ENCODE results near the gene EOLA1.
"Not testable (repeated sequence)": the region's sequence is repeated elsewhere in the genome, so short reads cannot be mapped to it uniquely, and the experiment has no call there.

Gene EOLA1

DNA sequence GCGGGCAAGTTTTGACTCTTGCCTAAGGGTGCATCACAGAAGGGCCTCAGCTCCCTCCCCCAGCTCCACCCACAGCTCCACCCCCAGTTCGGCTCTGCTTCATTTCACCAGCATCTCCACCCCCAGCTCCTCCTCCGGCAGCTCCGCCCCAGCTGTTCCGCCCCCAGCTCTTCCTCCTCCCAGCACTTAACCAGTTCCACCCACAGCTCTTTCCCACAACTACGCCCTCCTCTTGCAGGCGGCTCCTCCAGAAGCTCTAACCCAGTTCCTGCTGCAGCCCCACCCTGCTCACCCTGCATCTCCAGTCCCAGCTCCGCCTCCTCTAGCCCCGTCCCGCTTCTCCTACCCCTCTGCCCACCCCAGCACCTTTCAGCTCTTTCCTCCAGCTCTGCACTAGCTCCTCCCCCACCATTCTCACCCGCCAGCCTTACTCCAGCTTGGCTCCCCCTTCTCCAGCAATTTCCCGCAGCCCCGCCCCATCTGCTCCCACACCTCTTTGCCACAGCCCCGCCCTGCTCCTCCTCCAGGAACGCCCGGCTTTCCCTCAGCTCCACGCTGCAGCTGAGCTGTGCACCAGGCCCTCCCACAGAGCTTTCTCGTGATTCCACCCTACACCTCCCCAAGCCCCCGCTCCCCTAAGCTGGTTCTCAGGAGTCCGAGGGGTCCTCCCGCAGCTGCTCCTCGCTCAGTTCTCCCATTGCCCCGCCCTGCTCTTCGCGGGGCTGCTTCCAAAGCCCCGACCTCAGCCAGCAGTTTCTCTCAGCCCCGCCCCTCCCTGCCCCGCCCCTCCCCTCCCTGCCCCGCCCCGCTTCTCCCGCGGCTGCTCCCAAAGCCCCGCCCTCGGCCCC, 1.3 kb upstream of the EOLA1 start:
- DNase-seq (ENCODE audit: low read depth): peak; percentile 80
- in situ Hi-C loops (cut with HindIII; ENCODE audit: low sequenced_read_pairs): no loop called here

DNA sequence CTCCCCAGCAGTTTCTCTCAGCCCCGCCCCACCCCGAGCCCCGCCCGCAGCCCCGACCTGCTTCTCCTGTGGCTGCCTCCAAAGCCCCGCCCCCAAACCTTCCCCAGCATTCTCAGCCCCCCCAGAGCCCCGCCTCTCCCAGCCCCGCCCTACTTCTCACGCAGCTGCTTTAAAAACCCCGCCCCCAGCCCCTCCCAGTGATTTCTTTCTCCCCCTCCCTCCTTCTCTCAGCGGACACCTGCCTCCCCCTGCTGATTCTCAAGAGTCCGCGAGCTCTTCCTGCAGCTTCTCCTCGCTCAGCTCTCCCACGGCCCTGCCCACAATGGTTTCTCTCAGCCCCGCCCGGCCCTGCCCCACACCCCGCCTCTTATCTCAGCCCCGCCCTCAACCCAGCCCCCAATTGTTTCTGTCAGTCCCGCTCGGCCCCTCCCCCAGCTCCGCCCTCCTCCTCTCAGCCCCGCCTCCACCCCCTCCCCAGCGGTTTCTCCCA, 636 bp upstream of the EOLA1 start:
- TF ChIP-seq, protein P1, sequence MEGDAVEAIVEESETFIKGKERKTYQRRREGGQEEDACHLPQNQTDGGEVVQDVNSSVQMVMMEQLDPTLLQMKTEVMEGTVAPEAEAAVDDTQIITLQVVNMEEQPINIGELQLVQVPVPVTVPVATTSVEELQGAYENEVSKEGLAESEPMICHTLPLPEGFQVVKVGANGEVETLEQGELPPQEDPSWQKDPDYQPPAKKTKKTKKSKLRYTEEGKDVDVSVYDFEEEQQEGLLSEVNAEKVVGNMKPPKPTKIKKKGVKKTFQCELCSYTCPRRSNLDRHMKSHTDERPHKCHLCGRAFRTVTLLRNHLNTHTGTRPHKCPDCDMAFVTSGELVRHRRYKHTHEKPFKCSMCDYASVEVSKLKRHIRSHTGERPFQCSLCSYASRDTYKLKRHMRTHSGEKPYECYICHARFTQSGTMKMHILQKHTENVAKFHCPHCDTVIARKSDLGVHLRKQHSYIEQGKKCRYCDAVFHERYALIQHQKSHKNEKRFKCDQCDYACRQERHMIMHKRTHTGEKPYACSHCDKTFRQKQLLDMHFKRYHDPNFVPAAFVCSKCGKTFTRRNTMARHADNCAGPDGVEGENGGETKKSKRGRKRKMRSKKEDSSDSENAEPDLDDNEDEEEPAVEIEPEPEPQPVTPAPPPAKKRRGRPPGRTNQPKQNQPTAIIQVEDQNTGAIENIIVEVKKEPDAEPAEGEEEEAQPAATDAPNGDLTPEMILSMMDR (IDR thresholded peaks at IDR 0.05; ENCODE audit: low read depth, low read length, missing control alignments): no peak
- peak; percentile 70 for DNase-seq (ENCODE audit: low read depth)
- in situ Hi-C loops (cut with HindIII; ENCODE audit: low sequenced_read_pairs): no loop called here
- peak overlapping the region; percentile 68 for H3K4me3 ChIP-seq (ENCODE audit: low read depth, low read length)

More for the DNA sequence above, 1.3 kb upstream of the EOLA1 start:
- TF ChIP-seq, protein P1 (IDR thresholded peaks at IDR 0.05; ENCODE audit: low read depth, low read length, missing control alignments): no peak
- peak overlapping the region; percentile 45 for H3K4me3 ChIP-seq (ENCODE audit: low read depth, low read length)

DNA sequence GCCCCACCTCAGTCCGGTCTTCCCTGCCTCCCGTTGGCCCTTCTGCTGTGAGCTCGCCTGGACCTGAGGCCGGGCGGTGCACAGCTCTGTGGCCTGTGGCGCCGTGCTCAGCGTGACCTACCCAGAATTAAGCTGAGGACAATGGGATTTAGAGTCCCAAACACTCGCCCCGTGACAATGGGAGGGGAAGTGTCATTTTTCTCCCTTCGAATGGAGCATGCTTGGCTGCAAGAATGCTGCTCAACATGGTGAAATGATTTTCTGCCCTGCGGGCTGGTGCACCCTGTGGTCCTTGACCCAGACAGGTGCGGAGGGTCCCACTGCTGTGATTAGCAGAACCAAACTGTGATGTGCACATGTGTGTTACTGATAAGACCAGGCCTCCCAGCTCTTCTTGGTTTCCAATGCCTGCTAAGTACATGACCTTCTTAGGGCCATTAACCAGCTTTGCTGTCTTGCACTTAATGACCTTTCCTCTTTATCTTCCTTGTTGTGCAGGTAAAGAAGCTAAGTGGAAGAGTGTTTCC, 772 bp downstream of the EOLA1 start:
- in situ Hi-C loops (cut with HindIII; ENCODE audit: low sequenced_read_pairs): no loop called here
- no peak for DNase-seq (ENCODE audit: low read depth)
- TF ChIP-seq, protein P1 (IDR thresholded peaks at IDR 0.05; ENCODE audit: low read depth, low read length, missing control alignments): no peak
- peak overlapping the region; percentile 68 for H3K4me3 ChIP-seq (ENCODE audit: low read depth, low read length)

DNA sequence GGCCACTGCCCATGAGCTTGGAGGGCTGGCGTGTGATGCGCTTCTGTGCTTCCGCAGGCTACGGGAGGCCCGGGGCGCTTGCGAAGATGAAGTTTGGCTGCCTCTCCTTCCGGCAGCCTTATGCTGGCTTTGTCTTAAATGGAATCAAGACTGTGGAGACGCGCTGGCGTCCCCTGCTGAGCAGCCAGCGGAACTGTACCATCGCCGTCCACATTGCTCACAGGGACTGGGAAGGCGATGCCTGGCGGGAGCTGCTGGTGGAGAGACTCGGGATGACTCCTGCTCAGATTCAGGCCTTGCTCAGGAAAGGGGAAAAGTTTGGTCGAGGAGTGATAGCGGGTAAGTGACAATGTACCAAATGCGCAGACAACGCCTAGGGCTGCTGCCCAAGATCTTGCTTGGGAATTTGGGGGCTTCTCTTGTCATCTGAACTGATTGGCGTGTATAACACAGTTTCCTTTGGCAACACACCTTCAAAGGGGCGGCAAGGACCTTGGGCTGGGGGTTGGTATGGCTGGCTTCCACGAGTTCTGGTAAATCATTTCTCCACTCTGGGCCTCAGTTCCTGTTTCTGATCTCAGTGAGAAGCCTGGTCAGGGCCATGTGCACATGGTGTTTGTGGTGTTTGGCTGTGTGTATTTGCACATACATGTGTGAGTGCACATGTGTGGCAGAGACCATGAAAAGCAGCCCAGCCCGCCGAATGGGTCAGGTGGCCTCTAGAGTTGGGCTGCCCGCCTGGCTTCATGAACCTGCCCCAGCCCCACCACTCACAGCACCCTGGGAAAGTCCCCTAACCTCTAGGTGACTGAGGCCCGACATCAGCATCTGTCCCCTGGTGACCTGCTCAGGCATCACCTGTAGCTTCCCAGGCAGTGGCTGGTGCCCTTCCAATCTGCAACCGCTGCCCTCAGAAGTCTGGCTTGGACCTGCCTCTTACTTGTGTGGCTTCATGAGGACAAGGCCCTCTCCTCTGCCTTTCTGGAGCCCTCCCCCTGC, 5.0 kb downstream of the EOLA1 start:
- H3K4me3 ChIP-seq (ENCODE audit: low read depth, low read length); in situ Hi-C loops (cut with HindIII; ENCODE audit: low sequenced_read_pairs); DNase-seq (ENCODE audit: low read depth): not testable (repeated sequence)

DNA sequence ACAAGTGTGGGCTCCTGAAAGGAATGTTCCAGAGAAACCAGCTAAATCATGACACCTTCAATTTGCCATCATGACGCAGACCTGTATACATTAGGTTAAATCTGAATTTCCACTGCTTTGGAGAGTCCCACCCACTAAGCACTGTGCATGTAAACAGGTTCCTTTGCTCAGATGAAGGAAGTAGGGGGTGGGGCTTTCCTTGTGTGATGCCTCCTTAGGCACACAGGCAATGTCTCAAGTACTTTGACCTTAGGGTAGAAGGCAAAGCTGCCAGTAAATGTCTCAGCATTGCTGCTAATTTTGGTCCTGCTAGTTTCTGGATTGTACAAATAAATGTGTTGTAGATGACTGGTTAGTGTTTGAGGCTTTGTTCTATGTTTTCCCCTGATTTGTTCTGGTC, 6.2 kb downstream of the EOLA1 start:
- in situ Hi-C loops (cut with HindIII; ENCODE audit: low sequenced_read_pairs); DNase-seq (ENCODE audit: low read depth); H3K4me3 ChIP-seq (ENCODE audit: low read depth, low read length): not testable (repeated sequence)

DNA sequence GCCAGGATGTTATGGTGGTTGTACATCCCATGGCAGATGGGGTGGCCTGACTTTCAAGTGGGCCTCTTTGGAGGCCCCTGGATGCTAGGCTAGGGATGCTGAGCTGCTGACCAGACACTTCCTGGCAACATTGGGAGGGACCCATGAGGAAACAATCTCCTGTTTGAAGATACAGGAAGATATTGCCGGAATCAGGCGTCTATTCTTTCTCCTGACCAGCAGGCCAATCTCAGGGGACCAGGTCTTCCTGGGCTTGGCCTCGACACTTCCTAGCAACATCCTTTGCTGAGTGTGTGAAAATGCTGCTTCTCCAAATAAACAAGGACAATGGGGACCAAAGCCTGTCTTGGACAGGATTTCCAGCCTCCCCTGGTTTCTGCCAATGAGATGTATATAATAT, 7.0 kb downstream of the EOLA1 start:
- in situ Hi-C loops (cut with HindIII; ENCODE audit: low sequenced_read_pairs); DNase-seq (ENCODE audit: low read depth); H3K4me3 ChIP-seq (ENCODE audit: low read depth, low read length): not testable (repeated sequence)

DNA sequence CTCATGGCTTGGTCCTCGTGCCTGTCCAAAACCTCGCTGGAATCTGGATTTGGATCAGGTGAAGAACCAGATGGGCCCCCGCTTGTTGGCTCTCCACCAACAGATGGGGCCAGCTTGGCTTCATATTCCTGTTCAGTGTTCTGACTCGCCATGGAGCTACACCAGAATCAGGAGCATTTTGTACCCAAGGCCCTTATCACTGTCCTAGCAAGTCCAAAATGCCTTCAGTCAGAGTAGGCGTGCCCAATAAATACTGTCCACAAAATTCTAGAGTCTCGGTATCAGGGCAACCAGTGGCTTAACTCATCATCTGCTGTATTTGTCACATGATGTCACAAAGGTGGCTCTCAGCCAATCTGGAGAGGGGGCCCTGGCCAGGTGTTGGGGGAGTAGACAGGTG, 8.9 kb downstream of the EOLA1 start, which contains the start of gene HSFX3:
TSS of gene HSFX3 (minus strand) at position 224 of the 400 bp plus-strand sequence. CDS start at position 152, 72 bp downstream.
- not testable (repeated sequence) for H3K4me3 ChIP-seq (ENCODE audit: low read depth, low read length)

DNA sequence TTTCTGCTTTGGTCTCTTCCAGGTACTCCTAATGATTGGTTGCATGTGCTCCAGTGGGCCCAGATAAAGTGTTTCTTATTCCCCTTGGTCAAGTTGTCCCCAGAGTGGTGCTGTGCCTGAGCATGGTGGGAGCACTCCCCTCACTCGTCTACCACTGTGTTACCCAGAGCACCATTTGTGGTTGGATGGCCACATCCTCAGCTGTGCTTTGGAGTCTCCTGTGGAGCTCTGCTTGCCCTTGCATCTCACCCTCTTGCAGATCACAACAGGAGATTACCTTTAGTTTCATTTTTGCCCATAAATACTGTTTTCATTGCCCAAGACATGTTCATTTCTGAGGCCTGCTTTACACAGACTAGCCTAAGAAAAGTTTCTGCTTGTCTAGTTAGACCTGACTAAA, 9.6 kb downstream of the EOLA1 start:
- DNase-seq (ENCODE audit: low read depth); in situ Hi-C loops (cut with HindIII; ENCODE audit: low sequenced_read_pairs); H3K4me3 ChIP-seq (ENCODE audit: low read depth, low read length): not testable (repeated sequence)

More for the DNA sequence above, 8.9 kb downstream of the EOLA1 start, which contains the start of gene HSFX3:
- DNase-seq (ENCODE audit: low read depth); in situ Hi-C loops (cut with HindIII; ENCODE audit: low sequenced_read_pairs): not testable (repeated sequence)

DNA sequence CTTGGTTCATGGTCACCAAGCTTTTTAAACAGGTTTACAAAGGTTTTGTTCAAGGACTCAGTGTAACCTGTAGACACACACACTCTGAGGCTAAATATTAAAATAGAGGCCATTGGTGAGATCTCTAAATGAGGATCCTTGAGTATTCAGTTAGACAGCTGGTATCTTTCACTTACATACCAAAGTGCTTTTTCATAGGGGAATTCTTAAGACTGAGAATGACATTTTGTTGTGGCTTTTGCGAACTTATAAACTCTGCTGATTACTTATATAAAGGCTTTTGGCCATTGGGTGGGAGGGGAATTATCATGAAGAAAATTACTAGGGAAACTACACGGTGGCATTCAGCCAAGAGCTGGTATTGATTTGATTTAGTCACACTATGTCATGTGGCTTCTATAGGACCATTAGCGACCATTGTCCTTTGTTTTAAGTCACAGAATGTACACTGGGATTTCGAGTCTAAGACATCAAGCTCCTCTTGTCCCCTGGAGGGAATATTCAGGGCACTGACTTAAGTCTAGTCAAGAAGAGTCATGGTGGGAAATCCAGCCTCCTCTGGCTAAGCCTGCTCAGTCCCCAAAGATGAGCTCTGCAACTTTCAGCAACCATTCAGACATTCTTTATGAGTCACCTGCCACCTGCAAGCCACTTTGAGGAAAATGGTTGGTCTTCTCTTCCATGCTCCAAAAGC, 10.6 kb downstream of the EOLA1 start:
- H3K4me3 ChIP-seq (ENCODE audit: low read depth, low read length); DNase-seq (ENCODE audit: low read depth); in situ Hi-C loops (cut with HindIII; ENCODE audit: low sequenced_read_pairs): not testable (repeated sequence)

DNA sequence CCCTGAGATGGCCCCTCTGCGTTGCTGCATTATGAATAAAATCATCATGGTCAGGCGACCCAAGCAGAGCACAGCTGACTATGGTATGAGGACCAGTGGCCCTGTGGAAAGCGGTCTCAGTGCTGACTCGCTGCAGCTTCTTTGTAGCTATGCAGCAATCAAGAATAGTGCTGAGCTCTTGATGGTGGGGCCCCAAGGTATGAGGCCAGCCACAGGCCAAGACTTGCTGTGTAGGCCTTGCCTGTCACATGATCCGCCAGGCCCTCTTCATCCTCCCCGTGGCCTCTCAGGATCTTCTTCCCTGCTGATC, 11.1 kb downstream of the EOLA1 start:
- DNase-seq (ENCODE audit: low read depth); H3K4me3 ChIP-seq (ENCODE audit: low read depth, low read length); in situ Hi-C loops (cut with HindIII; ENCODE audit: low sequenced_read_pairs): not testable (repeated sequence)

DNA sequence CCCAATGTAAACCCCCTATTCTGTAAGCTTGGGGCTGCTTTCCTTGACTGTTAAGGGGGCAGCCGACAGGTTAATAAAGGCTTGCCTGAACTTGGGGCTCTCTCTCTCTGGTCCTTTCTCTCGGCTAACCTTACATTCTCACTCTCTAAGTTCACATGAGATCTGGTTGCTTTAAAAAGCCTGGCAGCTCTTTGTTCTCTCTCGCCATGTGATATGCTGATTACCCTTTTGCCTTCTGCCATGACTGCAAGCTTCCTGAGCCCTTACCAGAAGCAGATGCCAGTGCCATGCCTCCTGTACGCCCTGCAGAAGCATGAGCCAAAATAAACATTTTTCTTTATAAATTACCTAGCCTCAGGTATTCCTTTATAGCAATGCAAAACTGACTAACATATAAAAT, 14.4 kb downstream of the EOLA1 start:
- in situ Hi-C loops (cut with HindIII; ENCODE audit: low sequenced_read_pairs); H3K4me3 ChIP-seq (ENCODE audit: low read depth, low read length); DNase-seq (ENCODE audit: low read depth): not testable (repeated sequence)
